Fibroblast of peridontal ligament (primary cell): Measurements from ENCODE around the gene GNG12.

Experiments used
- DNase-seq: peaks from one replicate; pipeline ENCODE4 v3.0.0-alpha.2; 2010; ENCODE audit errors: extremely low read depth

GNG12 gene

GRCh38 chr1:67705735-67706453 is 127.4 kb downstream of the GNG12 start:
- DNase-seq, result no peak

GRCh38 chr1:67704351-67704750 is 128.9 kb downstream of the GNG12 start:
- DNase-seq, result no peak

GRCh38 chr1:67701876-67702275 is 131.4 kb downstream of the GNG12 start:
- DNase-seq, result no peak

GRCh38 chr1:67700692-67701410 is 132.4 kb downstream of the GNG12 start:
- no peak for DNase-seq

GRCh38 chr1:67700220-67700619 is 133.0 kb downstream of the GNG12 start:
- DNase-seq, result no peak

- DNase-seq, result no peak
Observed at GRCh38 chr1:67696708-67697107, 136.6 kb downstream of the GNG12 start.

GRCh38 chr1:67695963-67696362 is 137.3 kb downstream of the GNG12 start:
- DNase-seq, result no peak

- DNase-seq, result no peak
Observed at GRCh38 chr1:67691712-67692111, 141.6 kb downstream of the GNG12 start.

- DNase-seq, result peak; percentile 9
Observed at GRCh38 chr1:67690411-67690810, 142.9 kb downstream of the GNG12 start.

GRCh38 chr1:67690018-67690363 is 143.3 kb downstream of the GNG12 start:
- no peak for DNase-seq

GRCh38 chr1:67689267-67690017 is 143.8 kb downstream of the GNG12 start:
- peak; percentile 41 for DNase-seq

- DNase-seq, result peak; percentile 15
Observed at GRCh38 chr1:67688526-67689219, 144.6 kb downstream of the GNG12 start.

- DNase-seq, result peak; percentile 91
Observed at GRCh38 chr1:67687649-67688048, 145.6 kb downstream of the GNG12 start.

GRCh38 chr1:67687198-67687545 is 146.1 kb downstream of the GNG12 start:
- DNase-seq, result no peak

GRCh38 chr1:67686267-67687197 is 146.7 kb downstream of the GNG12 start:
- DNase-seq, result peak; percentile 98

GRCh38 chr1:67685558-67686266 is 147.6 kb downstream of the GNG12 start:
- DNase-seq, result peak; percentile 31

- DNase-seq, result peak; percentile 99
Observed at GRCh38 chr1:67685067-67685557, 148.2 kb downstream of the GNG12 start, which contains the start of gene GADD45A. Gene GADD45A (plus strand): TSS chr1:67685201. CDS start chr1:67685495, 294 bp downstream.

- DNase-seq, result no peak
Observed at GRCh38 chr1:67684526-67685066, 148.7 kb downstream of the GNG12 start.

GRCh38 chr1:67683766-67684525 is 149.3 kb downstream of the GNG12 start:
- peak; percentile 49 for DNase-seq
